H1 (cell line): ENCODE measurements around the gene SLC1A6. TPM values are rescaled to one million over a fixed set of nuclear protein-coding genes. Genes with fewer than 3 reads are reported as not detected.

Experiments
- CTCF ChIA-PET: fragments of 300-600 bp; sonication (Branson Sonifier 250); formaldehyde crosslinking; loops from one replicate; lab custom pipeline; 2021; ENCODE audit not compliant: partially characterized antibody; lab: Charles Lee
- POLR2A ChIA-PET: fragments of 300-600 bp; sonication (Branson Sonifier 250); formaldehyde crosslinking; loops from one replicate; lab custom pipeline; 2021; ENCODE audit warnings: inconsistent platforms; ENCODE audit not compliant: partially characterized antibody; lab: Charles Lee
- DNase-seq, 2 experiments: peaks; one replicate each; pipeline versions ENCODE4 v3.0.0 to v3.0.0-alpha.2; 2010 to 2022; ENCODE audit warnings: low spot score in 2 of 2, low read depth in 1 of 2, mixed read lengths in 1 of 2
- FAIRE-seq: peaks from 2 replicates; lab custom pipeline; 2011; peaks lifted over from hg19 to GRCh38; lab: Jason Lieb, UNC
- H2AFZ ChIP-seq: 2 replicates; pipeline ENCODE4 v1.8.1; 2012; ENCODE audit warnings: low read length, inconsistent platforms
- H2AK5ac ChIP-seq: 2 replicates; pipeline ENCODE4 v1.6.1; 2013; ENCODE audit warnings: low read depth, low read length
- H2BK120ac ChIP-seq: replicated peaks from 2 replicates; pipeline ENCODE3; 2013; ENCODE audit warnings: low read depth, low read length, inconsistent platforms
- H2BK12ac ChIP-seq: 2 replicates; pipeline ENCODE4 v1.6.1; 2013; ENCODE audit warnings: low read depth, low read length
- H2BK15ac ChIP-seq: 2 replicates; pipeline ENCODE4 v1.6.1; 2013; ENCODE audit warnings: low read length
- H2BK20ac ChIP-seq: 2 replicates; pipeline ENCODE4 v1.6.1; 2013; ENCODE audit warnings: low read length
- H2BK5ac ChIP-seq: 2 replicates; pipeline ENCODE4 v1.6.1; 2013; ENCODE audit warnings: low read depth, low read length
- H3K14ac ChIP-seq: 2 replicates; pipeline ENCODE4 v1.6.1; 2013; ENCODE audit warnings: inconsistent platforms; ENCODE audit not compliant: insufficient read length
- H3K18ac ChIP-seq: 2 replicates; pipeline ENCODE4 v1.6.1; 2013; ENCODE audit warnings: low read length; ENCODE audit errors: extremely low read depth
- H3K23ac ChIP-seq: 2 replicates; pipeline ENCODE4 v1.6.1; 2013; ENCODE audit warnings: inconsistent platforms; ENCODE audit not compliant: insufficient read length
- H3K23me2 ChIP-seq: 2 replicates; pipeline ENCODE4 v1.6.1; 2013; ENCODE audit warnings: low read depth, low read length
- H3K27ac ChIP-seq: 2 replicates; pipeline ENCODE4 v1.6.1; 2011; ENCODE audit warnings: low read depth, low read length, inconsistent platforms
- H3K27me3 ChIP-seq, 4 experiments: replicated peaks in 1 of 4; 1 replicate in 1 of 4; 2 replicates in 3 of 4; pipeline versions ENCODE4 v1.6.1 to v1.8.1; 2011 to 2013; ENCODE audit warnings: low read length in 3 of 4, mild to moderate bottlenecking in 3 of 4, inconsistent platforms in 2 of 4, mixed read lengths in 2 of 4, moderate library complexity in 1 of 4; ENCODE audit not compliant: control insufficient read depth in 3 of 4, insufficient read depth in 3 of 4; ENCODE audit errors: extremely low read depth in 1 of 4
- H3K36me3 ChIP-seq, 4 experiments: 2 replicates each; pipeline versions ENCODE4 v1.6.1 to v1.8.1; 2011 to 2013; ENCODE audit warnings: mild to moderate bottlenecking in 4 of 4, low read length in 3 of 4, moderate library complexity in 2 of 4, control low read depth in 1 of 4, inconsistent platforms in 1 of 4; ENCODE audit not compliant: insufficient read depth in 4 of 4, control insufficient read depth in 2 of 4
- H3K4ac ChIP-seq: replicated peaks from 2 replicates; pipeline ENCODE3; 2013; ENCODE audit warnings: low read length, low read depth, mixed read lengths, inconsistent platforms; ENCODE audit not compliant: insufficient read length
- H3K4me1 ChIP-seq, 4 experiments: replicated peaks in 1 of 4; 1 replicate in 1 of 4; 2 replicates in 3 of 4; pipeline versions ENCODE4 v1.6.1 to v1.8.1; 2011 to 2013; ENCODE audit warnings: low read length in 3 of 4, inconsistent platforms in 2 of 4, mixed read lengths in 1 of 4; ENCODE audit not compliant: insufficient read depth in 4 of 4, control insufficient read depth in 3 of 4
- H3K4me2 ChIP-seq, 2 experiments: 2 replicates each; pipeline versions ENCODE4 v1.6.1 to v1.8.1; 2011 to 2013; ENCODE audit warnings: low read depth in 2 of 2, low read length in 2 of 2, control low read depth in 1 of 2, inconsistent platforms in 1 of 2, mild to moderate bottlenecking in 1 of 2; ENCODE audit not compliant: insufficient read depth in 1 of 2
- H3K4me3 ChIP-seq, 4 experiments: fragments of 200-600, 300-600 bp in 1 of 4; sonication (generic), shearing (Covaris generic), sonication (Bioruptor Twin) in 1 of 4; 2 replicates each; pipeline versions ENCODE4 v1.5.1 to v1.8.1; 2011 to 2016; ENCODE audit warnings: low read length in 4 of 4, low read depth in 3 of 4, control low read depth in 2 of 4, inconsistent platforms in 2 of 4, mild to moderate bottlenecking in 2 of 4, mixed read lengths in 1 of 4, moderate library complexity in 1 of 4; ENCODE audit not compliant: insufficient read depth in 2 of 4; ENCODE audit errors: extremely low read depth in 1 of 4
- H3K56ac ChIP-seq: replicated peaks from 2 replicates; pipeline ENCODE3; 2013; ENCODE audit warnings: low read depth, mild to moderate bottlenecking, mixed read lengths, low read length, inconsistent platforms; ENCODE audit not compliant: insufficient read length
- H3K79me1 ChIP-seq: 2 replicates; pipeline ENCODE4 v1.6.1; 2013; ENCODE audit warnings: low read depth, low read length, control low read depth
- H3K79me2 ChIP-seq, 2 experiments: 2 replicates each; pipeline versions ENCODE4 v1.6.1 to v1.8.1; 2012 to 2013; ENCODE audit warnings: low read length in 2 of 2, mild to moderate bottlenecking in 2 of 2, inconsistent platforms in 1 of 2; ENCODE audit not compliant: insufficient read depth in 2 of 2, control insufficient read depth in 1 of 2
- H3K9ac ChIP-seq, 4 experiments: replicated peaks in 1 of 4; 1 replicate in 1 of 4; 2 replicates in 3 of 4; pipeline versions ENCODE4 v1.6.1 to v1.8.1; 2011 to 2013; ENCODE audit warnings: low read depth in 3 of 4, low read length in 3 of 4, control low read depth in 2 of 4, mild to moderate bottlenecking in 2 of 4, moderate library complexity in 2 of 4, inconsistent platforms in 1 of 4; ENCODE audit errors: extremely low read depth in 1 of 4
- H3K9me3 ChIP-seq, 2 experiments: 2 replicates each; pipeline versions ENCODE4 v1.6.1 to v1.8.1; 2012 to 2013; ENCODE audit warnings: mild to moderate bottlenecking in 2 of 2, moderate library complexity in 2 of 2, control low read depth in 1 of 2, inconsistent platforms in 1 of 2, low read depth in 1 of 2, low read length in 1 of 2, mixed read lengths in 1 of 2; ENCODE audit not compliant: insufficient read depth in 2 of 2
- H4K20me1 ChIP-seq, 2 experiments: replicated peaks in 1 of 2; 2 replicates each; pipeline versions ENCODE3 to v1.8.1; 2011 to 2013; ENCODE audit warnings: inconsistent platforms in 2 of 2, low read length in 2 of 2, mild to moderate bottlenecking in 1 of 2; ENCODE audit not compliant: insufficient read depth in 2 of 2, control insufficient read depth in 1 of 2
- H4K5ac ChIP-seq: 2 replicates; pipeline ENCODE4 v1.6.1; 2013; ENCODE audit warnings: low read length, low read depth, mixed read lengths, inconsistent platforms; ENCODE audit not compliant: insufficient read length
- H4K8ac ChIP-seq: 2 replicates; pipeline ENCODE4 v1.8.0; 2013; ENCODE audit warnings: mild to moderate bottlenecking, moderate library complexity, low read length, inconsistent platforms; ENCODE audit not compliant: insufficient read depth; ENCODE audit errors: extremely low read depth
- H4K91ac ChIP-seq: replicated peaks from 2 replicates; pipeline ENCODE3; 2013; ENCODE audit warnings: low read length, mixed read lengths, inconsistent platforms; ENCODE audit not compliant: insufficient read length
- BACH1 ChIP-seq: IDR thresholded peaks from 2 replicates; pipeline ENCODE4 v1.6.1; 2012; ENCODE audit warnings: low read length, improper control_type of control experiment
- CBX5 ChIP-seq: fragments of 300-800, 300-1000 bp; sonication (generic); IDR thresholded peaks from 2 replicates; pipeline ENCODE4 v1.7.1; 2016; ENCODE audit warnings: antibody characterized with exemption, low read length, low read depth
- MAX ChIP-seq: IDR thresholded peaks from 2 replicates; pipeline ENCODE4 v1.6.1; 2012; ENCODE audit warnings: inconsistent platforms
- NANOG ChIP-seq: IDR thresholded peaks from 2 replicates; pipeline ENCODE4 v1.6.1; 2011; ENCODE audit warnings: low read length, low read depth, mild to moderate bottlenecking, inconsistent platforms; ENCODE audit not compliant: insufficient read depth, poor library complexity, severe bottlenecking
- SP4 ChIP-seq: IDR thresholded peaks from 2 replicates; pipeline ENCODE4 v1.6.1; 2012; ENCODE audit warnings: low read length, inconsistent platforms
- WGBS, 2 experiments: shearing (Covaris generic) in 1 of 2; methylation state at CpG; one replicate each; pipeline versions ENCODE4 v1.1.6 to v1.1.7; 2013 to 2015; ENCODE audit warnings: low lambda C conversion rate in 2 of 2, mixed read lengths in 2 of 2, inconsistent platforms in 1 of 2, low coverage in 1 of 2, missing lambda C conversion rate in 1 of 2; ENCODE audit not compliant: insufficient replicate concordance in 2 of 2, insufficient coverage in 1 of 2, insufficient read length in 1 of 2; ENCODE audit errors: extremely low coverage in 1 of 2, missing lambda C conversion rate in 1 of 2; 5-methylcytosine and 5-hydroxymethylcytosine counted together
- polyA plus RNA-seq, 7 experiments: library from polyadenylated mRNA; depleted of rRNA in 3 of 7; stranded (reverse) in 5 of 7; unstranded in 2 of 7; fragments of >200 nt in 5 of 7; fragments of 200-250 nt in 2 of 7; gene quantifications; 1 replicate in 5 of 7; 2 replicates in 1 of 7; 4 replicates in 1 of 7; pipeline versions ENCODE4 v1.2.1 to v1.2.3, GENCODE V29; 2011 to 2013; ENCODE audit warnings: missing spikeins in 2 of 7, mixed read lengths in 2 of 7
- total RNA-seq: library from RNA; stranded (reverse); fragmentation: NEBNext Ultra II Directional; extraction: Animal tissue kit (Norgen Biotek cat#: 25700); gene quantifications from 2 replicates; pipeline ENCODE4 v1.2.1, GENCODE V29; 2021

SLC1A6 gene
- total and polyA plus RNA-seq, 2 of the 8 experiments (the other 6 are each of a cell fraction or from before 2014, with no cell fraction given) = 14.0 to 26.6 TPM

GRCh38 chr19:14971474-14971873 is 8.2 kb downstream of the SLC1A6 start:
- WGBS, 2 experiments = 83% methylated on average over 7 of the region's 7 CpGs; no CpG with 5 or more reads in 1 of the 2 experiments
- Histone ChIP-seq H4K5ac (no peak overlapping the region), H2BK120ac (no peak overlapping the region), H3K9me3 (no peaks in the 10 kb centered on the region), H3K4me3 (no peak overlapping the region), H3K79me1 (no peaks in the 10 kb centered on the region), H3K4ac (no peak overlapping the region), H2BK5ac (no peak overlapping the region), H3K9ac (no peak overlapping the region), H3K27me3 (no peaks in the 10 kb centered on the region), H3K36me3 (peaks cover 0 to 5% (median 0%) of the 10 kb centered on the region in 4 experiments; a peak in 1 of 8 replicates), H3K79me2 (no peaks in the 10 kb centered on the region), H3K56ac (no peak overlapping the region), H2AK5ac (no peak overlapping the region), H2BK12ac (no peak overlapping the region), H3K4me1 (no peaks in the 10 kb centered on the region), H4K8ac (no peak overlapping the region), H3K4me2 (no peak overlapping the region), H3K27ac (no peak overlapping the region), H3K14ac (no peak overlapping the region), H2BK20ac (no peak overlapping the region), H2BK15ac (no peak overlapping the region), H4K91ac (no peak overlapping the region), H3K18ac (no peak overlapping the region), H4K20me1 (peaks cover 0 to 1% of the 10 kb centered on the region in 2 experiments), H2AFZ (no peak overlapping the region), H3K23ac (no peak overlapping the region), H3K23me2 (no peaks in the 10 kb centered on the region)
- FAIRE-seq (no peak), DNase-seq (no peak)
- ChIA-PET POLR2A (no interaction called here), CTCF (no interaction called here)
- no peak for TF ChIP-seq SP4
- TF ChIP-seq CBX5 = no peak
- no peak for TF ChIP-seq BACH1
- TF ChIP-seq NANOG = no peak
- TF ChIP-seq MAX = no peak
